Erythroblast (primary cell): ENCODE data around the gene CACNA2D4.

ENCODE experiments used
- GATA1 ChIP-seq: IDR thresholded peaks from 2 replicates; pipeline ENCODE4 v1.6.1; 2011; ENCODE audit warnings: low read depth, mild to moderate bottlenecking, control low read depth, low read length, moderate library complexity
- POLR2A ChIP-seq: IDR thresholded peaks from 2 replicates; pipeline ENCODE4 v1.6.1; 2011; ENCODE audit warnings: mild to moderate bottlenecking, low read length

DNA sequence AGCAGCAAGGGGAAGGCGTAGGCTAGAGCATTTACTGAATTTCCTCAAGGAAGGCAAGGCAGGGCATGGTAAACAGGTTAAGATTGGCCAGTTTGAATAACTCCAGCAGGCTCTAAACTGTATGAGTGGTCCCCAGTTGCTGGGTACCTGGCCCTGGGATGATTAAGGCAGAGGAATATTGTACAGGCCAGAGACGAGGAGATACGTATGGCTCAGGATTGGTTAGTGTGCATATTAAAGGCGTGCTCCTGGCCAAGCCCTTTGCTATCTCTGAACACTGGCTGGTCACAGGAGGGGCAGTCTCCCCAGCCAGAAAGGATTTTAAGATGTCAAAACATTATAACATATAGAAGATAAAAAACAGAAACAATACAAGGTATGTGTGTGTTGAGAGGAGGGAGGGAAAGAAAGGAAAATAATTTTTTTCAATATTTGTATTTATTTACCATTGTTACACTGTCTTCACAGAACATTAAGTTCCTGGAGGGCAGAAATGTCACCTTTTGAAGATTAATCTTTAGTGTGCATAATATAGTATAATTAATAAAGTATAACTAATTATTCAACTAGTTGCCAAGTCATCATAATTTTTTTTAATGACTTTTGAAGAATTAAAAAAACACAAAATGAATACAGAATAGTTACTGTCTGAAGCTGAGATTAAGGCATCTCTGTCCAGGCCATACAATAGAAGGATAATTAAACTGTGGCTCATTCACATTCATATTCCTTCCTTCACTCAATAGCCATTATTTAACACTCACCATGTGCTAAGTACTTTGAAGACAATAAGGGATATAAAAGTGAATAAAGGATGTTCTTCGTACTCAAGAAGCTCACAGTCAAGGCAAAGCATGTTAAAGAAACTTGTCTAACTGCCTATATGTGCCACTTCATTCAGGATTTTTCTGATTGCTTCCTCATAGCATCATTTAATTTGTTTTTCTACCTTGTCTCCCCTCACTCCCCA is 43.9 kb upstream of the CACNA2D4 start:
- TF ChIP-seq POLR2A (no peak), GATA1 (no peak)
